NCI-H1105 treated with DMSO at 0.1 percent for 48 hours (cell line): Measurements from ENCODE around the gene TCP11.
A peak's percentile ranks its signal among the peaks of the same experiment; 100 is the strongest.

Experiments
- DNase-seq: peaks from one replicate; lab custom pipeline; 2025; lab: John Stamatoyannopoulos, UW

The TCP11 gene

GRCh38 chr6:35173044-35173426, 31.9 kb upstream of the TCP11 start:
- DNase-seq, result no peak

GRCh38 chr6:35170891-35171290, 29.8 kb upstream of the TCP11 start:
- no peak for DNase-seq

DNA sequence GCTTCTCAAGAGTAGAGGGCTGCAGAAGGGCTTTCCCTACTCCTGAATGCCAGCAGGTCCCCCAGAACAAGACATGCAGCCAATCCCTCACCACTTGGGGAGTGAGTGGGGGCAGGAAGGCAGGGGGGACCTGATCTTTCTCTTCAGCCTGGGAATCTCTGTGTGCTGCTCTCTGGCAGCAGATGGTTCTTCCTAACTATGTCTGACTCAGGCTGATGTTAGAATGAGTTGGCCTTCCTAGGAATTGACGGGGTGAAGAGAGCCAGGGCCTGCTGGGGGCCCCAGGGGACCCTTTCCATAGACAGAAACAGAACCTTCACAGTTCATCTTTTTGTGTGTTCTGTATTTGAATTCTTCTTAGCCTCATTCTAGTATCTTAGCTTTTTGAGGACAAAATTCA, 29.0 kb upstream of the TCP11 start:
- no peak for DNase-seq

GRCh38 chr6:35168461-35168861, 27.3 kb upstream of the TCP11 start:
- no peak for DNase-seq

- no peak for DNase-seq
These were observed 26.4 kb upstream of the TCP11 start for GRCh38 chr6:35167505-35167904.

DNA sequence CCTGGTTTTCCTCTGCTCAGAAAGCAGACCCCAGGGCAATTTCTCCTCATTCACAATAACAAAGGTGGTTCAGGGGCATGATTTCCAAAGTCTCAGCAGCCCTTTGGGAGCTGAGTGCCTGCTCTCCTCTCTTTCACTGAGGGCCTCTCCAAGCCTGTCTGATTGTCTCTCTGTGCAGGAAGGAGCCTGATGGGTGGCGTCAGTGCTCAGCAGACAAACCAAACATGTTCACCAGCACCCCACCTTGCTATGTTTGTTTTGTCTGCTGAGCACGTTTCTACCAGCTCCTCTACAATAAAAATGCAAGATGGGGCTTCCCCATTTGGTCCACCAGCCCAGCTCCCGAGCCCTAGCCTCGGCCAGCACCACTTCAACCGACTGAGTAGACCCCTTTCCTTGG, 25.4 kb upstream of the TCP11 start:
- no peak for DNase-seq

- DNase-seq, result no peak
These were observed 25.0 kb upstream of the TCP11 start for GRCh38 chr6:35166116-35166515.

- DNase-seq, result no peak
These were observed 24.5 kb upstream of the TCP11 start for GRCh38 chr6:35165630-35166071.

GRCh38 chr6:35164868-35165267, 23.7 kb upstream of the TCP11 start:
- no peak for DNase-seq

- no peak for DNase-seq
These were observed 23.1 kb upstream of the TCP11 start for GRCh38 chr6:35164277-35164676.

DNA sequence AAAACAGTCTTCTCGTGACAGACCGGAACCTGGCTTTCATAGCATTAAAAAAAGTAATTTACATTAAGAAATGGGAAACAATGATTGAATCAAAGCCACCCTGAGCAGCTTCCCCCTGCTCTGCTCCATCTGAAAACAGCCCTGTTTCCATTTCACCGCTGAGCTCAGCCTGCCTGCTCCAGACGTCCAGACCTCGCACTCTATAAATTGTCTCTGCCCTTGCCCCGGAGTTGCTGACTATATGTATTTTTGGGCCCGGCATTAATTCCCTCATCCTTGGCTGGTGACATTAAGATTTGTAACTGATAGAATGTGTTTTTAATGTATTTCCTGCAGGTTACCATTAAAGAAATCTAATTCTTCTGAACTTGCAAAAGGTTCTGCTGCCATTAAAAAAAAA, 22.7 kb upstream of the TCP11 start:
- DNase-seq, result no peak

DNA sequence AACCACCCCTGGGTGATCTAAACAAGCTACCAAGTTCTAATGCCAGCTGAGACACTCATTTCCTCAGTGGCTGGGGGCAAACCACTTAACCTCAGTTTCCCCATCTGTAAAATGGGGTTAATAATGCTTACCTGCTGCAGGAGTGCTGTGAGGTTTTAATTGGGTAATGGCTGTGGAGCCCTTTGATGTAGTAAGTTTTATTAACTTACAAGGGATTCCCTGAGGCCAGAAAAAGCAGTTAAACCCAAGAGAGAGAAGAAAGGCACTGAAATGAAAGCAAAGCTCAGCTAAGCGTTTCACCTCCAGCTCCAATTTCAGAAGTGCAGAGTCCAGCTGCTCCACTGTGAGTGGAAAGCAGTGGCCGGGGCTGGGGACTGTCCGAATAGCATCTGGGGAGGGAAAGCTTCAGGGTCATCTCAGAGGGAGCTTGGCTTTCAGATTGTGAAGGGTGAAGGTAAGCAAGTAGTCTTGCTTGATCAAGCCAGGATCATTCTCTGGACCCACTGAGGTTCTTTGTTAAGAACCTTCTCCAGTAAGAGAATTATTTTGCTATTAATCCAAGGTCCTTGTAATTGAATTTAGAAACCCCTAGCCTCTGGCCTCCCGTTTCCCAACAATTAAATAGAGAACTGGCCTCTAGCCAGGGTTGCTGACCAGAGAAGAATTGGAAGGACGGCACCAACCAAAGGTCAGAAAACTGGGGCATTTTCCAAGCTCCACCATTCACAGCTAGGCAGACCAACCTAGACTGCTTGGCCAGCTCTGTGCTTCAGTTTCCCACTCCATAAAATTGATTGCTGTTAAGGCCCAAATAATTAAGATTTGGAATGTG, 20.9 kb upstream of the TCP11 start:
- no peak for DNase-seq

GRCh38 chr6:35161266-35161665, 20.1 kb upstream of the TCP11 start:
- DNase-seq, result no peak

DNA sequence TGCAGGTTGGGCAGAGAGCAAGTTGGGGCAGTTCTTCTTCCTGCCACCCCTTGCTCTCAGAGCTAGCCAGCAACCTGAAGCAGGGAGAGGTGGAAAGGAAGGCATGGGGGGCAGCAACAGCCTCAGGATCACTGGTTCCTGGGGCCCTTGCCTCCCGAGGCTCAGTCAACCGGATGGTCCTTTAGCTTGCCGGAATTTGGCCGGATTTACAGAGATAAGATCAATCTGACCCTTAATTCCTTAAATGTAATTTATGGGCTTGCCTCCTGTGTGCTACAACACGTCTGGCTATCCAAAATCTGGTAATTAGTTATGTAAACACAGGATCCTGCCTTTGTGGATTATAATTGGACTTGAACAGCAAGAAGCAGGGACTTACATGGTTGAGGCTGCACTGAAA, 19.5 kb upstream of the TCP11 start:
- peak; percentile 71 for DNase-seq

DNA sequence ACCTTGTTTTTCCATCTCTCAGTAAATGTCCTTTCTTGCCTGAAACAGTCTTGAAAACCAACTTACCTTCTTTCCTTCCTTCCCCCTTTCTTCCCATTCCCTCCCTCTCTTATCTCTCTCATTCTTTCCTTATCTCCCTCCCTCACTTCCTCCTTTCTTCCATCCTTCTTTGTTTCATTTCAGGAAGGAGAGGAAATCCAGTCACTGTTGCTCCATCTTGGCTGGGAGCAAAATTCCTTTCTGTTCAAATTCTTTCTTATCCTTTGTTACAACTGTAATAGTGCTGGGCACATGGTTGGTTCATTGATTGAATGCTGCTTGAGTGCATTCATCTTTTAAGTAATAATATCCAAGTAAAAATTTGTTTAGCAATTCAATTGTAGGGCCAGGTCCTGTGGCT, 17.4 kb upstream of the TCP11 start:
- DNase-seq, result no peak

GRCh38 chr6:35154947-35155346, 13.8 kb upstream of the TCP11 start:
- no peak for DNase-seq

DNA sequence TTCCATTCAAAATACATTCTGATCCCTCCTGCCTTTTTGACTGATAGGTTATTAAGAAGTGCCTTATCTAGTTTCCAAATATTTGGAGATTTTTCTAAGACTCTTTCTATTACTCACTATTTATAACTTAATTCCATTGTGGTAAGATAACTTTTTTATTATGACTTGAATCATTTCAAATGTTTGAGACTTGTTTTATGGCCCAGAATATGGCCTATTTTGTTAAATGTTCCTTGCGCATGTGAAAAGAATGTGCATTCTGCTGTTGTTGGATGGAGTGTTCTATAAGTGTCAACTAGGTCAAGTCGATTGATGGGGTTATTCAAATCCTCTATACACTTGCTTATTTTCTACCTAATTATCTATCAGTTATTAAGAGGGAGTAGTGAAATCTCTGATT, 13.1 kb upstream of the TCP11 start:
- no peak for DNase-seq

DNA sequence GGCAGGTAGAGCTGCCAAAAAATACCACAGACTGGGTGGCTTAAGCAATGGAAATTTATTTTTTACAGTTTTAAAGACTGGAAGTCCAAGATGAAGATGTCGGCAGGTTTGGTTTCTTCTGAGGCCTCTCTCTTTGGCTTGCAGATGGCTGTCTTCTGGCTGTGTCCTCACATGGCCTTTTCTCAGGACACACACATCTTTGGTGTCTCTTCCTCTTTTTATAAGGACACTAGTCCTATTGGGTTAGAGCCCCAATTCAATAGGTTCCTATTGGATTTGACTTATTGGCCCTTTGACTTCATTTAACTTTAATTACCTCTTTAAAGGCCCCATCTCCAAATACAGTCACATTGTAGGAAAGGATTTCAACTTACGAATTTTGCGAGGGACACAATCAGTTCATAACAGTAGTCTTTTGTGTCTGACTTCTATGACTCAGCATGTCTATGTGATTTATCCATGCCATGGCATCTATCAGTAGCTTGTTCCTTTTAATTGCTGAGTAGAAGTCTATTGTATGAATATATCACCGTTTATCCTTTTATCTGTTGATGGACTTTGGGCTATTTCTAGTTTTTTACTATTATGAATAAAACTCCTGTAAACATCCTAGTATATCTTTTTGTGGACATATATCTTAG, 11.0 kb upstream of the TCP11 start:
- DNase-seq, result no peak

DNA sequence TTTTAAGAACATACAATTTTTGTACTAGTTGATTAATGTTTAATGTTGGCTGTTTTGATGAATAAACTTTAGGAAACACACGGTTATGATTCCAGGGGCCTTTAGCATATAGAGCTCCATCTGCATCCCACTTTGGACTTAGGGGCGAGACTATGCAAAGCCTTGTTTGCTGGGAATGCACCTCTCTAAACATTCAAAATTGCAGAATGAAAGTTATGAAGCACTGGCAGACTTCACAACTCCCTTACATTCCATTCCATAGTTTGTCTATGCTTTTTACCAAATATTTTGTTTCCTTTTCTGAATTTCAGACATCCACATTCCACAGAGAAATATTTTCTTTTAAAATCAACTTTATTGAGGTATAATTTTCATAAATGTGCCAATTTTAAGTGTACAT, 10.3 kb upstream of the TCP11 start:
- DNase-seq, result no peak

DNA sequence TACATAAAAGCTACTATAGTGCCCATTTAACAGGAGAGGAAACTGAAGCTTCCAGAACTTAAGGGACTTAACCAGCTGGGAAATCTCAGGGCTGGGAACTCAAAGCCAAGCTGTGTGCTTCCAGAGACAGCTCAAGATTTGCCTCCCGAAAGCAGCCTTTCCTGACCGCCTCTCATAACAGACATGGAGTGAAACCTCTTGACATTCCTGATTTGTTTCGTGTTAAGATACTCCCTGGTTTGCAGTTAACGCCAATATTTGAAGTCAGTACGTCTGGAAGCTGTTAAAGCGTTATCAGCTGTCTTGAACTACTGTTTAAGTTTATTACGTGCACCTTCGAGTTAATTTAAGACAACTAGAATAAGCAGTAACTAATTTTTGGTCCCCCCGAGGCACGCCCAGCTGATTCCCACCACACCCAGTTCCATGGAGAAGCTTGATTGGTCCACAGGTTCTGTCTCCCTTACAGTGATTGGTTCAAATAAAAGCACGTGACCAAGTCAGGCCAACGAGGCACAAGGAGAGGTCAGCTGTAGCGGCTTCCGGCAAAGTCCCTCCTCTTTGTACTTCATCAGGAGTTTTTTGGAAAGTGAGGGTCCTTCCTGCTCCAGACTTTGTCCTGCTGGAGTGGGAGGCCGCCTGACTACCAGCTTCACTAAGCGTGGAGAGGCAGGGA, 8.9 kb upstream of the TCP11 start:
- DNase-seq, result no peak

DNA sequence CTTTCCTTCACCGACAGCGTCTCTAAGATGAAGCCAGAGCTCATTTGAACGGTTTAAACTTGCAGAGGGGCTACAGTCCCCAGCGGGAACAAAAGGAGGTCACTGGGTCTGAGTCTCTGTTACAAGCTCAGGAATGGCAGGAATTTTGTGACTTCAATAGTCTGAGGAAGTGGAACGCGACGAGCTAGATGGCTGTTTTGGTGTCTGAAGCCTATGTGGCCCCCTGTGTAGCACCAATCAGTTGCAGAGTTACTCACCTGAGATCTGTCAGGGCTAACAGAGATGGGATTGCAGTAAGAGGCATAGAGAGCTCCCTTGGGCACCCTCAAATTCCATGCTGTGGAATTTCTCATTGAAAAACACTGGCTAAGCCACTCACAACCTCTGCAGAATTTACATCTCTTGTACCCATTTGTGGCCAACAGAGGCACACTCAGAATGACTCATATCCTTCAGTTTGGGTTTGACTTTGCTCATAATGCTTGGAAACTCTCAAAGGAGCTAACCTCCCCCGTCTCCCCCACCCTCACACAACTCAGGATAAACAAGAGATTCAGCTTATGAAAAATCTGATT, 7.1 kb upstream of the TCP11 start:
- no peak for DNase-seq

GRCh38 chr6:35147486-35147885, 6.3 kb upstream of the TCP11 start:
- DNase-seq, result no peak

GRCh38 chr6:35147026-35147425, 5.9 kb upstream of the TCP11 start:
- no peak for DNase-seq
